ENCODE measurements around the gene ARGFX.

The ARGFX gene

GRCh38 chr3:121601212-121601812, 33.6 kb downstream of the ARGFX start:
- DNase-seq, result no peak

- DNase-seq, result no peak
Observed at GRCh38 chr3:121604759-121605158, 37.0 kb downstream of the ARGFX start.

- no peak for DNase-seq
Observed at GRCh38 chr3:121606106-121606505, 38.4 kb downstream of the ARGFX start.
